H9 (cell line): Measurements from ENCODE around the gene BARHL2. TPM values are rescaled to one million over a fixed set of nuclear protein-coding genes. Genes with fewer than 3 reads are reported as not detected.

ENCODE experiments used
- DNase-seq: peaks from one replicate; pipeline ENCODE4 v3.0.0-alpha.2; 2017
- H2AFZ ChIP-seq: one replicate; pipeline ENCODE4 v1.6.1; 2013; ENCODE audit warnings: mild to moderate bottlenecking, low read length, control low read depth, moderate library complexity
- H2AK5ac ChIP-seq: 2 replicates; pipeline ENCODE4 v1.6.1; 2013; ENCODE audit warnings: low read length, control low read depth, mixed read lengths; ENCODE audit not compliant: insufficient read length
- H2BK120ac ChIP-seq: one replicate; pipeline ENCODE4 v1.6.1; 2013; ENCODE audit warnings: low read depth, mild to moderate bottlenecking, low read length, control low read depth, inconsistent platforms; ENCODE audit not compliant: poor library complexity, severe bottlenecking
- H2BK12ac ChIP-seq: 2 replicates; pipeline ENCODE4 v1.6.1; 2013; ENCODE audit warnings: low read length, control low read depth, mixed read lengths, low read depth; ENCODE audit not compliant: insufficient read length
- H2BK15ac ChIP-seq: 2 replicates; pipeline ENCODE4 v1.6.1; 2013; ENCODE audit warnings: low read depth, low read length, control low read depth
- H2BK20ac ChIP-seq: one replicate; pipeline ENCODE4 v1.6.1; 2013; ENCODE audit warnings: low read depth, mild to moderate bottlenecking, low read length, control low read depth, inconsistent platforms; ENCODE audit not compliant: poor library complexity, severe bottlenecking
- H2BK5ac ChIP-seq: 2 replicates; pipeline ENCODE4 v1.6.1; 2013; ENCODE audit warnings: low read length, control low read depth, mixed read lengths; ENCODE audit not compliant: insufficient read length
- H3K14ac ChIP-seq: 2 replicates; pipeline ENCODE4 v1.6.1; 2013; ENCODE audit warnings: low read length, control low read depth; ENCODE audit not compliant: insufficient read depth
- H3K18ac ChIP-seq: 2 replicates; pipeline ENCODE4 v1.6.1; 2013; ENCODE audit warnings: low read depth, mild to moderate bottlenecking, mixed read lengths, low read length, control low read depth; ENCODE audit not compliant: insufficient read length
- H3K23ac ChIP-seq: 2 replicates; pipeline ENCODE4 v1.6.1; 2013; ENCODE audit warnings: low read length, control low read depth, mixed read lengths, low read depth; ENCODE audit not compliant: insufficient read length
- H3K23me2 ChIP-seq: 2 replicates; pipeline ENCODE4 v1.6.1; 2013; ENCODE audit warnings: low read depth, mild to moderate bottlenecking, mixed read lengths, low read length, control low read depth; ENCODE audit not compliant: insufficient read length, poor library complexity, severe bottlenecking
- H3K27ac ChIP-seq: 2 replicates; pipeline ENCODE4 v1.5.1; 2013; ENCODE audit warnings: low read length, control low read depth, mixed read lengths, low read depth; ENCODE audit not compliant: insufficient read length
- H3K27me3 ChIP-seq: 2 replicates; pipeline ENCODE4 v1.6.1; 2013; ENCODE audit warnings: low read length, control low read depth, inconsistent platforms; ENCODE audit not compliant: insufficient read depth
- H3K4ac ChIP-seq: 2 replicates; pipeline ENCODE4 v1.6.1; 2013; ENCODE audit warnings: low read depth, mild to moderate bottlenecking, control low read depth, inconsistent platforms, low read length, moderate library complexity
- H3K4me1 ChIP-seq: 2 replicates; pipeline ENCODE4 v1.6.1; 2013; ENCODE audit warnings: low read length, control low read depth, inconsistent platforms; ENCODE audit not compliant: insufficient read depth
- H3K4me2 ChIP-seq: 2 replicates; pipeline ENCODE4 v1.6.1; 2013; ENCODE audit warnings: low read length, control low read depth, mixed read lengths; ENCODE audit not compliant: insufficient read length, insufficient read depth
- H3K56ac ChIP-seq: 2 replicates; pipeline ENCODE4 v1.6.1; 2013; ENCODE audit warnings: low read depth, mild to moderate bottlenecking, mixed read lengths, low read length, control low read depth; ENCODE audit not compliant: insufficient read length
- H3K79me1 ChIP-seq: 2 replicates; pipeline ENCODE4 v1.6.1; 2013; ENCODE audit warnings: low read depth, mild to moderate bottlenecking, moderate library complexity, low read length, control low read depth, inconsistent platforms; ENCODE audit not compliant: insufficient read depth, poor library complexity, severe bottlenecking
- H3K79me2 ChIP-seq: 2 replicates; pipeline ENCODE4 v1.6.1; 2013; ENCODE audit warnings: low read length, control low read depth, inconsistent platforms; ENCODE audit not compliant: insufficient read depth
- H3K9ac ChIP-seq: 2 replicates; pipeline ENCODE4 v1.6.1; 2013; ENCODE audit warnings: low read length, control low read depth, mixed read lengths; ENCODE audit not compliant: insufficient read length; ENCODE audit errors: extremely low read depth
- H3K9me3 ChIP-seq: one replicate; pipeline ENCODE4 v1.6.1; 2013; ENCODE audit warnings: low read depth, low read length, inconsistent platforms; ENCODE audit not compliant: control insufficient read depth
- H3T11ph ChIP-seq: one replicate; pipeline ENCODE4 v1.6.1; 2013; ENCODE audit warnings: mild to moderate bottlenecking, low read length, control low read depth, inconsistent platforms
- H4K20me1 ChIP-seq: one replicate; pipeline ENCODE4 v1.6.1; 2013; ENCODE audit not compliant: control insufficient read depth, insufficient read length, insufficient read depth
- H4K5ac ChIP-seq: 2 replicates; pipeline ENCODE4 v1.6.1; 2013; ENCODE audit warnings: low read depth, mild to moderate bottlenecking, mixed read lengths, low read length, control low read depth; ENCODE audit not compliant: insufficient read length
- H4K8ac ChIP-seq: replicated peaks from 2 replicates; pipeline ENCODE4 v1.6.1; 2013; ENCODE audit warnings: low read length, control low read depth, mixed read lengths, low read depth; ENCODE audit not compliant: insufficient read length
- H4K91ac ChIP-seq: 2 replicates; pipeline ENCODE4 v1.6.1; 2013; ENCODE audit warnings: low read depth, mild to moderate bottlenecking, moderate library complexity, mixed read lengths, low read length, control low read depth; ENCODE audit not compliant: insufficient read length
- H3K27ac Mint-ChIP-seq, 3 experiments: 2 replicates in 2 of 3; 3 replicates in 1 of 3; pipeline ENCODE4 v1.8.0; 2020 to 2021; ENCODE audit warnings: mixed read lengths in 3 of 3, mild to moderate bottlenecking in 1 of 3, moderate library complexity in 1 of 3
- H3K27me3 Mint-ChIP-seq: 2 replicates; pipeline ENCODE4 v1.8.0; 2021; ENCODE audit warnings: low read depth, mild to moderate bottlenecking, moderate library complexity, mixed read lengths
- H3K36me3 Mint-ChIP-seq, 3 experiments: 2 replicates in 2 of 3; 3 replicates in 1 of 3; pipeline ENCODE4 v1.8.0; 2020 to 2021; ENCODE audit warnings: low read depth in 3 of 3, mixed read lengths in 3 of 3; ENCODE audit not compliant: insufficient read depth in 1 of 3
- H3K4me1 Mint-ChIP-seq, 2 experiments: 2 replicates each; pipeline ENCODE4 v1.8.0; 2020; ENCODE audit warnings: mixed read lengths in 2 of 2
- H3K4me3 Mint-ChIP-seq, 2 experiments: 2 replicates in 1 of 2; 3 replicates in 1 of 2; pipeline ENCODE4 v1.8.0; 2020 to 2021; ENCODE audit warnings: mild to moderate bottlenecking in 2 of 2, mixed read lengths in 2 of 2, moderate library complexity in 1 of 2
- H3K9me3 Mint-ChIP-seq, 2 experiments: 2 replicates in 1 of 2; 3 replicates in 1 of 2; pipeline ENCODE4 v1.8.0; 2020; ENCODE audit warnings: mild to moderate bottlenecking in 2 of 2, mixed read lengths in 2 of 2, moderate library complexity in 1 of 2
- WGBS: extraction: QIAGEN DNeasy Blood & Tissue Kit; methylation state at CpG from one replicate; pipeline ENCODE4 v1.1.7; 2013; ENCODE audit warnings: missing lambda C conversion rate, low lambda C conversion rate, mixed read lengths; ENCODE audit not compliant: insufficient read length; ENCODE audit errors: extremely low coverage; 5-methylcytosine and 5-hydroxymethylcytosine counted together
- total RNA-seq: library from RNA; stranded (reverse); gene quantifications from 2 replicates; pipeline ENCODE4 v1.2.1, GENCODE V29; 2021
- TF ChIP-seq, protein P1 (sequence below): fragments of 200-600 bp; sonication (generic); conservative IDR thresholded peaks from 3 replicates; pipeline ENCODE4 v1.8.0; 2021; ENCODE audit warnings: antibody characterized with exemption, mild to moderate bottlenecking

Gene BARHL2
- total RNA-seq, 1 experiment from 2014 or later, result not detected

DNA sequence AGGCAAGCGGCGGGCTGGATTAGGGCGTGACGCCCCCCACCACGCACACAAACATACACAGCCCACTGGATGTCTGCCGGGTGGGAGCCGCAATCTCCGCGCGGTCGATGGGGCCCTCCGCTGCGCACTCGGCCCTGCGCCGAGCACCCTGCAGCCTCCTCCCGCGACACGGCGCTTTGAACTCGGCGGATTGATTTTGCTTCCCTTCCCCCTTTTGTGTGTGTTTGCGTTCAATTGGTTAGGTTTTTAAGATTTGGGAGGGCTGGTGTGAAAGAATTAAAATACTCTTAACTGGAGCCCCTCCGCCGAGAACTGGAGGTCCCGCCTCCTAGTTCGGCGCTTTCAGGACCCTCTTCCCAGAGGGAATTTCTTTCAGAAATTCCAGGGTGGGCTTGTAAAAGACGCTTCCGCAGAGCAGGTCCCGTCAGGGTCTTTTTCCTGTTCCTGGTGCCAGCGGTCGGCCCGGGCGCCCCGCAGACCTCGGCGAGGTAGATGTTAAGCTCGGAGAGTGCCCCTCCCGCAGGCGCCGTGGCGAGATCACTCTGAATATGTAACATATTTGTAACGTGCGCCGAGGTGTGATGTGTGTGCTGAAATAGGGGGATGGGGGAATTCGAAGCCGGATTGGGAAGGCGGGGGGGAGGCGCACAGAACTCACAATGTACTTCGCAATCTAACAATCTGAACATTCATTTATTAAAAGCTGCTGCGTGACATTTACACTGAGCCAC lies 8.0 kb upstream of the BARHL2 start:
- Histone ChIP-seq H2BK120ac (no peak overlapping the region), H3K4me1 (peaks cover 2% of the 10 kb centered on the region; the same call in 1 of the 2 replicates), H3K27me3 (peaks cover 88% of the 10 kb centered on the region), H2BK20ac (no peak overlapping the region), H3K14ac (no peak overlapping the region), H3K18ac (no peak overlapping the region), H3K79me1 (no peaks in the 10 kb centered on the region), H4K5ac (no peak overlapping the region), H4K91ac (no peak overlapping the region), H3K79me2 (no peaks in the 10 kb centered on the region), H3K9me3 (no peaks in the 10 kb centered on the region), H3K4me2 (peak overlapping the region; percentile 38), H3K27ac (no peak overlapping the region), H3T11ph (no peak overlapping the region), H2AFZ (no peak overlapping the region), H3K23me2 (peaks cover 26% of the 10 kb centered on the region), H4K20me1 (no peaks in the 10 kb centered on the region), H2AK5ac (no peak overlapping the region), H3K56ac (no peak overlapping the region), H3K4ac (no peak overlapping the region), H4K8ac (no peak overlapping the region), H3K23ac (no peak overlapping the region), H3K9ac (no peak overlapping the region), H2BK5ac (no peak overlapping the region), H2BK15ac (no peak overlapping the region), H2BK12ac (no peak overlapping the region)
- no peaks in the 10 kb centered on the region for H3K36me3 Mint-ChIP-seq
- TF ChIP-seq, protein P1, sequence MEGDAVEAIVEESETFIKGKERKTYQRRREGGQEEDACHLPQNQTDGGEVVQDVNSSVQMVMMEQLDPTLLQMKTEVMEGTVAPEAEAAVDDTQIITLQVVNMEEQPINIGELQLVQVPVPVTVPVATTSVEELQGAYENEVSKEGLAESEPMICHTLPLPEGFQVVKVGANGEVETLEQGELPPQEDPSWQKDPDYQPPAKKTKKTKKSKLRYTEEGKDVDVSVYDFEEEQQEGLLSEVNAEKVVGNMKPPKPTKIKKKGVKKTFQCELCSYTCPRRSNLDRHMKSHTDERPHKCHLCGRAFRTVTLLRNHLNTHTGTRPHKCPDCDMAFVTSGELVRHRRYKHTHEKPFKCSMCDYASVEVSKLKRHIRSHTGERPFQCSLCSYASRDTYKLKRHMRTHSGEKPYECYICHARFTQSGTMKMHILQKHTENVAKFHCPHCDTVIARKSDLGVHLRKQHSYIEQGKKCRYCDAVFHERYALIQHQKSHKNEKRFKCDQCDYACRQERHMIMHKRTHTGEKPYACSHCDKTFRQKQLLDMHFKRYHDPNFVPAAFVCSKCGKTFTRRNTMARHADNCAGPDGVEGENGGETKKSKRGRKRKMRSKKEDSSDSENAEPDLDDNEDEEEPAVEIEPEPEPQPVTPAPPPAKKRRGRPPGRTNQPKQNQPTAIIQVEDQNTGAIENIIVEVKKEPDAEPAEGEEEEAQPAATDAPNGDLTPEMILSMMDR, result 0 out of 3 replicates have a peak, but pooled peaks have one; percentile 9
- peaks cover 100% of the 10 kb centered on the region for H3K27me3 Mint-ChIP-seq
- peak; percentile 61 for DNase-seq
- H3K27ac Mint-ChIP-seq, result no peak overlapping the region
- peak overlapping the region; percentile 53 to 79 for H3K4me3 Mint-ChIP-seq
- whole genome bisulfite sequencing, result no CpG with 5 or more reads among the region's 52 CpGs
- peaks cover 61 to 73% of the 10 kb centered on the region in 2 experiments for H3K4me1 Mint-ChIP-seq
- H3K9me3 Mint-ChIP-seq, result peaks cover 7 to 11% of the 10 kb centered on the region in 2 experiments; a peak in 3 of 5 replicates
